MM.1S (cell line): ENCODE results near the gene OR2G2.

Source experiments
- DNase-seq: peaks from one replicate; pipeline ENCODE4 v3.0.0-alpha.2; 2015
- H2AFZ ChIP-seq: fragments of 300-600 bp; sonication (generic); 2 replicates; pipeline ENCODE4 v1.6.0; 2016; ENCODE audit warnings: antibody characterized with exemption, low read length
- H3F3A ChIP-seq: fragments of 300-600 bp; sonication (generic); 2 replicates; pipeline ENCODE4 v1.6.1; 2016; ENCODE audit warnings: mild to moderate bottlenecking, antibody characterized with exemption, low read length, moderate library complexity, mixed read lengths; ENCODE audit not compliant: insufficient read depth
- H3K27ac ChIP-seq: fragments of 300-600 bp; sonication (generic); 2 replicates; pipeline ENCODE4 v1.5.1; 2016; ENCODE audit warnings: mild to moderate bottlenecking, low read length
- H3K27me3 ChIP-seq: fragments of 300-600 bp; sonication (generic); replicated peaks from 2 replicates; pipeline ENCODE4 v1.6.0; 2016; ENCODE audit warnings: low read length; ENCODE audit not compliant: insufficient read depth
- H3K36me3 ChIP-seq: fragments of 300-600 bp; sonication (generic); replicated peaks from 2 replicates; pipeline ENCODE4 v1.6.1; 2016; ENCODE audit warnings: mild to moderate bottlenecking, low read length, mixed read lengths; ENCODE audit not compliant: insufficient read depth
- H3K4me1 ChIP-seq: fragments of 300-600 bp; sonication (generic); 2 replicates; pipeline ENCODE4 v1.6.1; 2016; ENCODE audit warnings: low read length, mixed read lengths
- H3K4me2 ChIP-seq: fragments of 300-600 bp; sonication (generic); 2 replicates; pipeline ENCODE4 v1.6.0; 2016; ENCODE audit warnings: low read depth, low read length
- H3K4me3 ChIP-seq: fragments of 300-600 bp; sonication (generic); 2 replicates; pipeline ENCODE4 v1.5.1; 2016; ENCODE audit warnings: low read length, mixed read lengths
- H3K79me2 ChIP-seq: fragments of 300-600 bp; sonication (generic); 2 replicates; pipeline ENCODE4 v1.6.1; 2016; ENCODE audit warnings: mixed run types, low read length, mixed read lengths
- H3K9ac ChIP-seq: fragments of 300-600 bp; sonication (generic); 2 replicates; pipeline ENCODE4 v1.6.1; 2016; ENCODE audit warnings: low read length, mixed read lengths
- H3K9me2 ChIP-seq: fragments of 300-600 bp; sonication (generic); replicated peaks from 2 replicates; pipeline ENCODE4 v1.6.1; 2016; ENCODE audit warnings: mild to moderate bottlenecking, low read length, mixed read lengths; ENCODE audit not compliant: insufficient read depth
- H3K9me3 ChIP-seq: fragments of 300-600 bp; sonication (generic); replicated peaks from 2 replicates; pipeline ENCODE4 v1.6.1; 2016; ENCODE audit warnings: mild to moderate bottlenecking, low read length, mixed read lengths; ENCODE audit not compliant: insufficient read depth
- H4K20me1 ChIP-seq: fragments of 300-600 bp; sonication (generic); 2 replicates; pipeline ENCODE4 v1.6.1; 2016; ENCODE audit warnings: mild to moderate bottlenecking, low read length, moderate library complexity, mixed read lengths; ENCODE audit not compliant: insufficient read depth
- EZH2 ChIP-seq: fragments of 300-600 bp; sonication (generic); optimal IDR thresholded peaks from 2 replicates; pipeline ENCODE3; 2017; ENCODE audit warnings: low read depth, mild to moderate bottlenecking, antibody characterized with exemption, low read length, mixed read lengths
- EZH2phosphoT487 ChIP-seq: fragments of 300-600 bp; sonication (generic); IDR thresholded peaks from 2 replicates; pipeline ENCODE4 v1.6.1; 2018; ENCODE audit warnings: antibody characterized with exemption, low read length
- TF ChIP-seq, protein P1 (sequence below): fragments of 300-600 bp; sonication (generic); IDR thresholded peaks from 2 replicates; pipeline ENCODE4 v1.5.1; 2016; ENCODE audit warnings: antibody characterized with exemption, low read length, mixed read lengths

The OR2G2 gene

GRCh38 chr1:247557926-247558674 lies 30.1 kb upstream of the OR2G2 start:
- no peak for TF ChIP-seq EZH2
- no peak for TF ChIP-seq EZH2phosphoT487
- TF ChIP-seq, protein P1, sequence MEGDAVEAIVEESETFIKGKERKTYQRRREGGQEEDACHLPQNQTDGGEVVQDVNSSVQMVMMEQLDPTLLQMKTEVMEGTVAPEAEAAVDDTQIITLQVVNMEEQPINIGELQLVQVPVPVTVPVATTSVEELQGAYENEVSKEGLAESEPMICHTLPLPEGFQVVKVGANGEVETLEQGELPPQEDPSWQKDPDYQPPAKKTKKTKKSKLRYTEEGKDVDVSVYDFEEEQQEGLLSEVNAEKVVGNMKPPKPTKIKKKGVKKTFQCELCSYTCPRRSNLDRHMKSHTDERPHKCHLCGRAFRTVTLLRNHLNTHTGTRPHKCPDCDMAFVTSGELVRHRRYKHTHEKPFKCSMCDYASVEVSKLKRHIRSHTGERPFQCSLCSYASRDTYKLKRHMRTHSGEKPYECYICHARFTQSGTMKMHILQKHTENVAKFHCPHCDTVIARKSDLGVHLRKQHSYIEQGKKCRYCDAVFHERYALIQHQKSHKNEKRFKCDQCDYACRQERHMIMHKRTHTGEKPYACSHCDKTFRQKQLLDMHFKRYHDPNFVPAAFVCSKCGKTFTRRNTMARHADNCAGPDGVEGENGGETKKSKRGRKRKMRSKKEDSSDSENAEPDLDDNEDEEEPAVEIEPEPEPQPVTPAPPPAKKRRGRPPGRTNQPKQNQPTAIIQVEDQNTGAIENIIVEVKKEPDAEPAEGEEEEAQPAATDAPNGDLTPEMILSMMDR = no peak
- Histone ChIP-seq H3K9ac (no peak overlapping the region), H3K36me3 (no peaks in the 10 kb centered on the region), H2AFZ (no peak overlapping the region), H3K4me3 (no peak overlapping the region), H3K4me2 (no peak overlapping the region), H3K9me3 (no peaks in the 10 kb centered on the region), H3F3A (no peaks in the 10 kb centered on the region), H3K4me1 (no peaks in the 10 kb centered on the region), H3K27me3 (no peaks in the 10 kb centered on the region), H3K79me2 (no peaks in the 10 kb centered on the region), H3K27ac (no peak overlapping the region), H4K20me1 (no peaks in the 10 kb centered on the region), H3K9me2 (no peaks in the 10 kb centered on the region)
- no peak for DNase-seq

- TF ChIP-seq, protein P1 = no peak
- no peak for TF ChIP-seq EZH2phosphoT487
- no peak for TF ChIP-seq EZH2
- Histone ChIP-seq H3K4me1 (no peaks in the 10 kb centered on the region), H3K27me3 (no peaks in the 10 kb centered on the region), H3K9ac (no peak overlapping the region), H3K4me3 (no peak overlapping the region), H3K9me3 (no peaks in the 10 kb centered on the region), H3F3A (no peaks in the 10 kb centered on the region), H3K4me2 (no peak overlapping the region), H3K79me2 (no peaks in the 10 kb centered on the region), H2AFZ (no peak overlapping the region), H3K27ac (no peak overlapping the region), H4K20me1 (no peaks in the 10 kb centered on the region), H3K36me3 (no peaks in the 10 kb centered on the region), H3K9me2 (no peaks in the 10 kb centered on the region)
- DNase-seq = no peak
Measured at GRCh38 chr1:247561711-247562110, 26.4 kb upstream of the OR2G2 start.

- no peaks in the 10 kb centered on the region for H3K4me1 ChIP-seq
- DNase-seq = no peak
- TF ChIP-seq EZH2 (no peak), EZH2phosphoT487 (no peak)
- TF ChIP-seq, protein P1 = no peak
- H3K27ac ChIP-seq = no peak overlapping the region
- no peak overlapping the region for H3K9ac ChIP-seq
- no peaks in the 10 kb centered on the region for H4K20me1 ChIP-seq
- no peaks in the 10 kb centered on the region for H3F3A ChIP-seq
- no peak overlapping the region for H3K4me2 ChIP-seq
- no peaks in the 10 kb centered on the region for H3K79me2 ChIP-seq
- no peaks in the 10 kb centered on the region for H3K36me3 ChIP-seq
- no peaks in the 10 kb centered on the region for H3K27me3 ChIP-seq
- H3K4me3 ChIP-seq = no peak overlapping the region
- no peaks in the 10 kb centered on the region for H3K9me2 ChIP-seq
- no peak overlapping the region for H2AFZ ChIP-seq
- H3K9me3 ChIP-seq = no peaks in the 10 kb centered on the region
Measured at GRCh38 chr1:247562198-247562597, 26.0 kb upstream of the OR2G2 start.
